HG03060 (cell line): ENCODE measurements around the gene PROX1.

Experiments
- ATAC-seq: cut with Tn5 transposase; IDR thresholded peaks from one replicate; pipeline ENCODE4 v1.9.1; 2021; ENCODE audit warnings: low read depth, moderate number of reproducible peaks; ENCODE audit not compliant: unreplicated experiment

PROX1 gene

DNA sequence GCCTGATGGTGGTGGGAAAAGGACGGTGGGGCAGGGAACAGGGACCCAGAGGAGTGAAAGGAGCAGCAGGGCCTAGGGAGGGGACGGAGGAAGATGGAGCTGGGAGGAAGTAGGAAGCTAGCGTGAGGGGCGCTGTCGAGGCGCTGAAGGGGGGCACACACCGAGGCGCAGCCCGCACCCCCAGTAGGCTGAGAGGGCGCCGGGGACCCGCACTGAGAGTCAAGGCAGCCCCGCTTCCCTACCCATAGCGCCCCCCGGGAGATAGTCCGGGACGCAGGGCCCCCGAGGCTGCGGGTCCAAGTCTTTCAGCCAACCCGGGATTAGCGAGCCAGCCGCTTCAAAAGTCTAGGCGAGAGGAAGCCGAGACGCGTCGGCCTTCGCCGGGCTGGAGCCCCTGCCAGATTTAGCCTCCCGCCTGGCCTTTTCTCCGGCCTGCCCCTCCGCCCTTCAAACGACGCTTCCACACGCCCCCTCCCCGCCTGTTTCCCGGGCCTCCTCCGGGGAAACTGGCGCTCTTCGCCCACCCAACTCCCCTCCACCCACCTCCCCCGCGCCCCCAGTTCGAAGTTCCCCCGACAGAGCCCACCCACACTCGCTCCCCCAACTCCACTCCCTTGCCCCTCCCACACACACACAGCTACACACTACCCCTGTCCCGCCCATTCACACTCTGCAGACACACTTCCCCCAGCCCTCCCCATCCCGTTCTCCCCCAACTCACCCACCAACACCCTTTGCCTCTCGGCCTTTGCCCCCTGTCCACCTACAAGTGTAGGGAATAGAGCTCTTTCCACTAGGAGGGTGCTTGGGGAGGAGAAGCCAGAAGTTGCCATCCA lies 7.8 kb upstream of the PROX1 start:
- ATAC-seq: no peak

DNA sequence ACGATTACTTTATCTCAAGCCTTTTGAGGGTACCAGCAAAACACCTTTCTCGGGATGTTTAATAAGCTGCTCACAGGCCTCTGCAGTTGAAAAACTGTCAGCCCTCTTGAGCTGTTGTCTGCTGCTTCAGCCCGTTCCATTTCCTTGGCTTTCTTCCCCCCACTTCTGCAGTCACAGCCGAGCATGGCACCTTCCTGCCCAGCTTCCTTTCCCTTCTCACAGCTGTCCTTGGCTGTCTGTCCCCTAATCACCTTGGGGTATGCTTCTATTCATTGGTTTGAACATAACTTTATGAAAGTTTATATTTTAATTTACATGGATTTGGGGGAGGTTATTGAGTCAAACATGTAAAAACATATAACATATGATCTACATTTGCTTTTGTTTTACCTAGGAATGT lies 6.9 kb upstream of the PROX1 start:
- ATAC-seq: no peak

DNA sequence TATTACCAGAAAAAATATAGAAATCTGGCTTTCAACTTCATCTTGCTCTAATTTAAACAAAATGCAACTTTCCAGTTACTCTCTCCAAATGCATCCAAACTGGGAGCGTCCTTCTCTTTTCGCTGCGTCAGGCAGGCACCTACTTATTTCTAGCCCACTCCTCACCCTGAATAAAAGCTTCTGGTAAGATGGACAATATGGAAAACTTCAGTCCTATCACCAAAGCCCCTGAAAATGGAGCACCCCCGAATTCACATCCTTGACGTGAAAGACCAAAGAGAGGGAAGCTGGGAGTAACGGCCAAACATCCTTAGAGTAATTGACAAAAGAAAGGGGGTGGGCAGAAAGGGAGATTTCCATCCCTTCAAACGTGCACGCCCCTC lies 5.5 kb upstream of the PROX1 start:
- no peak for ATAC-seq

DNA sequence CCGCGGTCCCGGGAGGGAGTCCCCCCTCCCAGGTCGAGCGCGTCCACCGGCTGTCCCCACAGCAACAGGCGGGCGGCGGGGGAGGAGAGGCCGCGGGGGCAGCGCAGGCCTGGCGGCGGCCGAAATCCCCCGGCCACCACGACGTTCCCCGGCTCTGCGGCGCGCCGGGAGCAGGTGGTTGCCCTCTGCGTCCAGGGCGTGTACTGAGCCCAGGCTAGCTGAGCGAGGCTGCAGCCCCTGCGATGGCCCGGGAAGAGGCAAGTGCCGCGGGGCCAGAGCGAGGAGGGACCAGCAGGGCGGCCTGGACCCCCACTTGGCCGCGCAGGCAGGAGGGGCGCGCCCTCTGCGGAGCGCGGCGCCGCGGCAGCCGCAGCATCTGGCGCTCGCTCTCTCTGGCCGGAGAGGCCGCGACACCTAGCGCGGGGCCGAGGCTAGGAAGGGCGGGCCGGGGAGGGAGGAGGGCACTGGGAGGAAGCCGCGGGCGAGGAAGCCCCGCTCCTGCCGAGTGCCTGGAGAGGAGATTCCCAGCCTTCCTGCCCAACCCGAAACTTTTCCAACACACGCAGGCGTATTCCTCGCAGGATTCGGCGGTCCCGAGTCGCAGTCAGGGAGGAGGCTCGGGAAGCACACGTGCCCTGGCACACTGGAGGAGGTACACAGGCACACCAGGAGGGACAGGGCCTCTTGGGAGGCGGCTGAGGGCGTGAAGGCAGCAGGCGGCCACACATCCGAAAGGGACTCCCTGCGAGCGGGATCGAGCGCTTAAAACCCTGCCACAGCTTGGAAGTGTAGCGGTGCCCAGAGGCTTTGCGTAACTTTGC lies 4.9 kb upstream of the PROX1 start:
- no peak for ATAC-seq

DNA sequence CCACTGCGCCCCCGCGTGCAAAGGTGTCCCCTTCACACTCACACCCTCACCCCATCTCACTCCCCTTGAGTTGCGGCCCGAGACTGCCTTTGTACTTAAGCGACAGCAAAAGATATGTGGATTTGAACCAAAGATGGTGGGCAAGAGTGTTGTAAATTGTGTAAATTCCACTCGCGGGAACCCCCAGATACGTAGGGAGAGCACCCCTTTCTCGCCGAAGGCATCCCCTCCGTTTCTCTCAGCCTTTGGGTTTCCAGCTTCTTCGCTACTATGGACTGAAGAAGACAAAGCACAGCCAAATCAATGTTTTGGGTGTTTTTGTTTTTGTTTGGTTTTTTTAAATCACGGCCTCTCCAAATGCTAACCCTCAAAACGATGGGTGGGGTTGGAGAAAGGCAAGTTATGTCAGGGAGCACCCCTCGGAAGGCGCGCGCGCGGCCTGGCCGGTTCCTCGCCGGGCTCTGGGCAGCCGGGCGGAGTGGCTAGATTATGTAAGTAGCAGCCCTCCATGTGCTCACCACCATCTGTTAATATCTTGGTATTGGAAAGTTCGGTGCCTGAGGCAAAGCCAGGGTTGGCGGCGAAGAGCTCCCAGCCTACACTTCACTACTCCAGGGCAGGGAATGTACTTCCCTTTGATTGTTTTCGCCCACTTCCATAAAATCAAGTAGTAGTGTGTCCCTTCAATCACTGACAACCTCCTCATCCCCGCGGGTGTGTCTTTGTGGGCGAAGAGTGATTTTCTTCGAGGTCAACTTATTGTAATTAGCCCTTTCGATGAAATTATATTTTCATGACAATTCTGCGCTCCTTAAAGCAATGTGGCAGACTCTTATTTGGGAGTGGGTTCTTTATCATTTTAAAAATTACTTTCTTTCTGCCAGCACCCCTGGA lies 4.0 kb upstream of the PROX1 start:
- ATAC-seq: no peak

DNA sequence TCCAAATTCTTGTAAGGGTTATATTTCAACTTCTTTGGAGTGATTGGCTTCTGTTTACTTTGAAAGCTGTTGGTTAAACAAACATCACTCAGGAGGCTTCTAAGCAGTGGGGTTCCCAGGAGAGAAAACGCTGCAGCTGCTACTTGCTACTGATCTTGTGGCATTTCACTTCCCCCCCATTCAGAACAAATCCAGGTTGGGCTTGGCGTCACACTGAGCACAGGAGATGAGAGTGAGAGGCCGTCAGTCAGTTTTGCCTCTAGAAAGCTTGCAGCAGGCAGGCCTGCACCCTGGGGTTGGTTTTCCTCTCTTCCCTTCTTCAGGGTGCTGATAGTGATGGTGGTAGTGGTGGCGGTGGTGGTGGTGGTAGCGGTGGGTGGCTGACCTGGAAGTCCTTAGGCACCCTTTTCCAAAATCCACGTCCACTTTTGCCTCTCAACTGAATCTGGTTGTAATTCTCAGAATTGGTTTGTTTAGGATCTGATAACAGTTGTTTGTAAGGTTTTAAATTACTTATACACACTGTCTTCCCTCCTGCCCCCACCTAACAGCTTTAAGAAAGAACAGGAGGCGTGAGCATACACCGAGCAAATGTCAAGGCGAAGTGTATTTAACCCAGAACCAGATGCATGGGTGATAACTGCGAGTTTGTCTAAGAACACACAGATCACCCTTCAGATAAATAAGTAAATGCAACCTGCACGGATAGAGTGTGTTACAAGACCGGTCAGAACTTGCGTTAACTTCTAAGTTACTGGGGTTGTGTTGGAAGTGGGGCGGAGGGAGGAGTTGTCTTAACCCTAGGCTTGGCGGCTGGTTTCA lies 3.2 kb upstream of the PROX1 start:
- no peak for ATAC-seq

DNA sequence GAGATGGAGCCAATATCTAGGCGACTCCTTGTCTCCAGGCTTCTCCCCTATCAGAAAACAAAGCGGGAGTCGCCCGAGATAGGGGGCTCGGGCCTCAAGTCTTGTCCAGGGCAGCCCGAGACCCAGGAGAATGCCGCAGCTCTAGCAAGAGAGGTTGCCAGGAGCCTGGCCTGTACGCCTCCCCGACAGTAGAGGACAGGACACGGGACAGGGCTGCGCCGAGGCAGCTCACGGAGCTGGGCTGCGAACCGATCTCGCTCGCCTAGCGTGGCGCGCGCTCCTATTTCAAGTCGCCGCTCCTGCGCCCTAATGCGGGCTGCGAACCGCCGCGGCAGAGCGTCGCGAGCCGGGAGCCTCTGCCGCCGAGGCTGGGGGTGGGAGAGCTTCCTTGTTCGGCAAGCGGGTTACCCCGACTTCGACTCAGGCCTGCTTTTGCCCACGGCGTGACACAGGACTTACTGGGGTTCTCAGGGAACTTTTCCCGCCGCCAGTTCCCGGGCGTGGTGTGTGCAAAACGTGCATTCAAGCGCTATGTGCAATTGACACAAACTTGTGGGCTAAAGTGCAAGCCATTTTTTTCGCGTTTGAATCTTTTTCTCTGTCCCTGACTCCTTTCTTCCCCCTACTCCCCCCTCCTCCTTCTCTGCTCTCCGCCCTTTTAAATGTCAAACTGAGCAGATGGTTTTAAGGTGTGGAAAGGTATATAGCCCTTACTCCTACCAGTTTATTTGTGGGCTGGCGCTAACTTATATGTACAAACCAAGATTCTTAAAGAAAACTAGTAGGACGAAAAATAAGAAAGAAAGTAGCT lies 2.4 kb upstream of the PROX1 start:
- no peak for ATAC-seq

DNA sequence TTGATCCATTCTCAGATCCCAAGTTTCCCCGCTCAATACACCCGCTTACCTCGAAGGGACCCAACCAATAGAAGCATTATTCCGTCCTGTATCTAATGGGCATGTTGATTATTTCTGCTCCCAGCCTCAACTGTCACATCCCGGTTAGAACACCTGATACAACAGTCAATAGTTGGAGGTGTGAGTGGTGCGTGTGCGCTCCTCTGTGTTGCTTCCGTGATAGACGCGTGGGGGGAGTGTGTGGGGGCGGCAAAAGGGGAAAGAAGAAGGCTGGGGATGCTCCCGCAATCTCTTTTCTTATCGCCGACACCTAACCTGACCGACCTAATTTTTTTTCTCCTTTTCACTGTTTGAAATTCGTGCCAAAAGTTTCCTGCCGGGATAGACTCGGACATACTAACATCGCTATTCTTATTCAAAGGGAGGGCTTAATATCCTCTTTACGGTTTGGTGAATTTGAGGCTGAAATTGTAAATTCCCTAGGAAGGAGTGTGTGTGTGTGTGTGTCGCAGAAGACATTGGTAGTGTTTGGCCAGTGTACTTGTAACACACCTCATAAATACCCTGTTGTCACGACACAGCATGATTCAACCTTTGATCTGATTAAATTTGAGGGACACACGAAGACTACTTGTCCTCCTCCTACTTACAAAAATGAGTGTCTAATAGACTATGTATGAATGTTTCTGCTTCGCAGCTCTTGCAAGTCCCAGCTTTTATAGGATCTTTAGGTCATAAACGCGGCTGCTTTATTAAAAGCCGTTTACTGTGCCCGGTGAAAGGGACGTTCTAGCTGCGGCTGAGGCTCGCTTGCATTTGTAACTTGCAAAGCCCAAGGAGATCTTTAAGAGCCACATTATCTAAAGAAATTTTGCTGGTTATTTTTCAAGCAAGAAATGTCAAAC lies 1.5 kb upstream of the PROX1 start:
- no peak for ATAC-seq

DNA sequence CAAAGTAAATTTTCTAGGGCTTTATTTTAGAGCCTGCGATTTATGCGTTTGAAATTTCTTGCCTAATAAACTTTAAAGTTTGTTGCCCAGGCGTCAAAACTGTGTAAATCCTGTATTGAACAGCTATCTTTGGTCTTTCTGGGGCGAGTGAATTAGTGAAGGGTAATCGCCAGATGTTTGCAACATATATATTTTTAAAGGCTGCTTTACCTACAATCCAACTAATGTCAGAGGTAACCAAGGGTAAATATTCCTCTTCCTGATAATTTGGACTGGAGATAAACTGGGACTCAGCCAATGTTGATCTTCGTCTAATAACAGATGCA lies 885 bp upstream of the PROX1 start:
- ATAC-seq: no peak

DNA sequence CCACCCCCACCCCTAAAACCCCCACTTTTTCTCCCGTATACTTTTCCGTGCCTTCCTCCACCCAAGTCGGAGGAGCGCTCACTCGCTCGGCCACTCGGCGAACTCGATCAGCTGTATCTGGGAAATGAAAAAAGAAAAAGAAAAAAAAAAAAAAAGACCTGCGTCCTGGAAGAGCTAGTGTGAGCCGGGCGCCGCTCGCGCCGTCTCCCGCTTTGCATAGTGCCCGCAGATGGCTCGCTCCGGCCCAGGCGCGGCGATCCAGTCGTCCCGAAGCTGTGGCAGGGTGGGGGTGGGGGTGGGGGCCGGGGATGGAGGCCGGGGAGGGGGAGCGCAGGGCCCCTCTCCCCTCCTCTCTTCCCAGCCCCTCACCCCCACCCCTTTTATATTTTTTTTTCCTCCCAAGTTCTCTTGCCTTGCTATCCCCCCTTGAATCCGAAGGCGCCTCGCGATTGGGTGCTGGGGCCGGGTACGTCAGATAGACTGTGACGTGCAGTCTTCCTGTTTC lies 299 bp upstream of the PROX1 start:
- no peak for ATAC-seq

DNA sequence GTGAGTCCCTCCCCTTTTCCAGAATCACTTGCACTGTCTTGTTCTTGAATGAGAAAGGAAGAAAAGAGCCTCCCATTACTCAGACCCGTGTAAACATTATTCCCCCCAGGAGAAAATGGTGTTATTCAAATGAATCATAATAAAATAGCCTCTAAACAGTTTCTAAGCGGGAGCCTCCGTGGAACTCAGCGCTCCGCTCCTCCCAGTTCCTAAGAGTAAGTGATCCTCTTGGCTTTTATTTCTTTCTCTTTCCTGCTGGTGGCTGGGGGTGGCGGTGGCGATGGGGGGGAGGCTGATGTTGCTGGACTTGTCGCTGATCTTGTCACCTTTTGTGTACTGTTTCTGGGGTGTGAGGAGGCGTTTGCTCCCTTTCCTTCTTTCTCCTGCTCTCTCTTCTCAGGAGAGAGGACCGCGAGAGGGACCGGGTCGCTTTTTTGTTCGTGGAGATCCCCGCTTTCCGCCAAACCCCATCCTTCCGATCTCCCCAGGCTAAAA lies 781 bp downstream of the PROX1 start:
- ATAC-seq: no peak

DNA sequence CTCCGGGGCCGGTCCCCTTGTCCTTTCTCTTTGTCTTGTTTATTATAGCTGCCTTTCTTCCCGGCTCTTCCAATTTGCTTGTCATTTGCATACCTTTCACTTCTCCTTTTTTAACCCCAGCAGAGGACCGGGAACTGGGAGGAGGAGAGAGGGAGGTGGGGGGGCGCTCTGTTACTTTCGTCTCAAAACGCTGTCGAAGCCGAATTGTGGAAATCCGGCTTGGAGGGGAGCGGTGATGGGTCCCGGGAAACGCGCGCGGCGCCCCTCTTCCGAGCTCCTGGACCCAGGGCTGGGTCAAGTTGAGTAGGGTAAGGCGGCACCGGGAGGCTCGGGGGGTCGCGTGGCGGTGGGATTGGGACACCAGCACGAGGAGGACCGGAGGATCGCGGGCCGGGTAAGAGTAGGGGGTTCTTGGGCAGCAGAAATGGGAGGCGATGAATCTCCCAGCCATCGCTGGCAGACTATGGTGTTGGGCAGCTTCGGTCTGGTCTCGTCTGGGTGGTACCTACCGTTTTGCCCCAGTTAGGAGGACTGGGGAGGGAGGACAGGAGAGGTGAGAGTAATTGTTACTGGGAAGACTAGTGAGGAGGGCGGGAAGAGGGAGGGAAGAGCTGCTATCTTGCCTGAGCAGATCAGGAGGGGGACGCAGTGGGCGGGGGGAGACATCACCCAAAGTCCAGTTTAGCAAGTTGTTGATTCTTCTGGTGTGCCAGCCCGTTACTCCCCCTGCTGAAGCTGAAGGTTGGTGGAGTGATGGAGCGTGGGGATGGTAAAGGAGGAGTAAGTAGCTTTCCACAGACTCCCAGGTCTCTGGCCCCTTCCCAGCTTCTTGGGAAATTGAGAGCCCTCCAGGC lies 1.5 kb downstream of the PROX1 start:
- ATAC-seq: no peak

DNA sequence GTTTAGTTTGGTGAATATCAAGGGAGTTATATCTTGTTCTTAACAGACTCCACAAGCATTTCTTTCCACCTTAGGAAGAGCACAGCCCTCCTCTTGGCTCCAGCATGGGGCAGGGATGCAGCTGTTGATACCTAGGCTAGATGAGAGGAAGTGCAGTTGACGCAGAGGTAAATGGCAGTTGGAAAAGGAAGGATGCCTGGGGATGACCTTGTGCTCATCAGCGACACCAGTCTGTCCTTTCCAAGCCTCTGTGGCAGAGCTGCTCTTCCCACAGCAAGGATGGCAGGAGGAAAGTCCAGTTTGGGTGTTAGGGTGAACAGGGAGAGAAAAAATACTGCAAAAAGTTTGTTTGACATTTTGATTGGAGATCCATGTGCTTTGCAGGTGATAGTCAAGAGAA lies 6.2 kb downstream of the PROX1 start:
- no peak for ATAC-seq

DNA sequence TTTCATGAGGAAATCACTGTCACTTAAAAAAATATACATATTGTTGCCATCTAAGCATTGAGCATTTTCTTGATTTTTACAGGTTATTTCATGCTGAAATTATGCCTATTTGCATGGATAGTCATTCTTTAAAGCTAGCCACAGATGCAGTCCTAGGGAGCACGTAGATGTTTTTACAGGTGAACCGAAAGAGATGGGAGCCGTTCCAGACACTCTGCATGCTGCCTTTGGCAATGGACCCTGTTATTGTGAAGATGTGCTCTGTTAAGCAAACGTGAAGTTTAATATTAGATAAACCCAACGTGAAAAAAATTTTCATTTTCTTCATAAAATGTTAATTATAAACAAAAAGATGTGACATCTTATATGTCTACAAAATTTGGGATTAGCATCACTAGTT lies 7.1 kb downstream of the PROX1 start:
- no peak for ATAC-seq

DNA sequence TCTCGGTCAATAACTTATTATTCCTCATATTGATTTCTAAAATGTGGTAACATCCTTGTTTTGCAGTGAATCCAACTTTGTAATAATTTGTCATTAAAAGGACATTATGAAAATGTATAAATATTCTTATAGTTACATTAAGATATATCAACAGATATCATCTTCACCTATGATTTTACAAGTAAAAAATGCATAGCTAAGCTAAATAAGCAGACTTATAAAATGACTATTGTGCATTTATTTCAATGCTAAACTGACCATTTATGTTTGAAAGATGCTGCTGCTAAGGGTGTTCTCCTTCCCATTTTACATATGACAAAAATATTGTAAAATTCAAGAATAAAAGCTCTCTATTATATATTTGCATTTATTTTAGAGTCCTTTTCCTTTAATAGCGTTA lies 7.8 kb downstream of the PROX1 start:
- no peak for ATAC-seq

DNA sequence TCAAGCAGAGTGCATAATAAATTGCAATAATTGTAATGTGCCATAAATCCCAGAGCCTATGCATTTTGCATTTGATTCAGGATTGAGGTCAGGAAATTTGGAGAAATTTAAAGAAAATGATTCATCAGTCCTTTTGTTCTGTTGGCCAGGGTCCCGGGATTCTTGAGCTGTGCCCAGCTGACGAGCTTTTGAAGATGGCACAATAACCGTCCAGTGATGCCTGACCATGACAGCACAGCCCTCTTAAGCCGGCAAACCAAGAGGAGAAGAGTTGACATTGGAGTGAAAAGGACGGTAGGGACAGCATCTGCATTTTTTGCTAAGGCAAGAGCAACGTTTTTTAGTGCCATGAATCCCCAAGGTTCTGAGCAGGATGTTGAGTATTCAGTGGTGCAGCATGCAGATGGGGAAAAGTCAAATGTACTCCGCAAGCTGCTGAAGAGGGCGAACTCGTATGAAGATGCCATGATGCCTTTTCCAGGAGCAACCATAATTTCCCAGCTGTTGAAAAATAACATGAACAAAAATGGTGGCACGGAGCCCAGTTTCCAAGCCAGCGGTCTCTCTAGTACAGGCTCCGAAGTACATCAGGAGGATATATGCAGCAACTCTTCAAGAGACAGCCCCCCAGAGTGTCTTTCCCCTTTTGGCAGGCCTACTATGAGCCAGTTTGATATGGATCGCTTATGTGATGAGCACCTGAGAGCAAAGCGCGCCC lies 8.7 kb downstream of the PROX1 start:
- no peak for ATAC-seq
